Endothelial cell of umbilical vein (primary cell): ENCODE results near the gene RABGAP1. TPM values are rescaled to one million over a fixed set of nuclear protein-coding genes. Genes with fewer than 3 reads are reported as not detected.

Experiments used
- BruUV-seq: library from RNA; stranded (reverse); fragments of 400-500 nt; replicated peaks from 2 replicates; lab custom pipeline; 2021; lab: Mats Ljungman, UMichigan
- CTCF ChIA-PET: fragments of 300-600, 350-600 bp; sonication (Branson Sonifier 250); formaldehyde crosslinking; loops from one replicate; lab custom pipeline; 2021; ENCODE audit warnings: antibody characterized with exemption, inconsistent platforms; lab: Charles Lee
- POLR2A ChIA-PET: fragments of 300-600, 350-600 bp; sonication (Branson Sonifier 250); formaldehyde crosslinking; loops from one replicate; lab custom pipeline; 2021; ENCODE audit warnings: antibody characterized with exemption, inconsistent platforms; lab: Charles Lee
- DNase-seq: peaks from one replicate; pipeline ENCODE4 v3.0.0-alpha.2; 2011; ENCODE audit warnings: low read depth, low spot score
- FAIRE-seq: peaks from 2 replicates; lab custom pipeline; 2011; peaks lifted over from hg19 to GRCh38; lab: Jason Lieb, UNC
- H2AFZ ChIP-seq: 2 replicates; pipeline ENCODE4 v1.6.0; 2012; ENCODE audit warnings: low read depth, low read length, control low read depth, inconsistent platforms
- H3K27ac ChIP-seq: 2 replicates; pipeline ENCODE4 v1.5.1; 2011; ENCODE audit warnings: low read depth, mild to moderate bottlenecking, control low read depth, low read length, moderate library complexity; ENCODE audit not compliant: insufficient read depth
- H3K27me3 ChIP-seq, 2 experiments: 2 replicates each; pipeline versions ENCODE4 v1.6.0 to v1.6.1; 2011; ENCODE audit warnings: low read length in 2 of 2, mixed read lengths in 1 of 2; ENCODE audit not compliant: control insufficient read depth in 2 of 2, insufficient read depth in 2 of 2
- H3K36me3 ChIP-seq, 2 experiments: 2 replicates in 1 of 2; 3 replicates in 1 of 2; pipeline ENCODE4 v1.5.1; 2011; ENCODE audit warnings: low read length in 2 of 2, mild to moderate bottlenecking in 1 of 2, moderate library complexity in 1 of 2; ENCODE audit not compliant: control insufficient read depth in 2 of 2, insufficient read depth in 2 of 2; ENCODE audit errors: extremely low read depth in 1 of 2
- H3K4me1 ChIP-seq: 3 replicates; pipeline ENCODE4 v1.5.1; 2011; ENCODE audit warnings: mild to moderate bottlenecking, low read length; ENCODE audit not compliant: control insufficient read depth, insufficient read depth; ENCODE audit errors: extremely low read depth
- H3K4me2 ChIP-seq: 2 replicates; pipeline ENCODE4 v1.6.1; 2011; ENCODE audit warnings: low read length, control low read depth, mixed read lengths; ENCODE audit not compliant: insufficient read depth
- H3K4me3 ChIP-seq, 3 experiments: fragments of 200-600 bp in 1 of 3; sonication (generic), shearing (Covaris generic) in 1 of 3; replicated peaks in 1 of 3; 2 replicates each; pipeline ENCODE4 v1.5.1; 2011 to 2016; ENCODE audit warnings: control low read depth in 3 of 3, low read length in 3 of 3, mild to moderate bottlenecking in 2 of 3, inconsistent platforms in 1 of 3, low read depth in 1 of 3, moderate library complexity in 1 of 3; ENCODE audit not compliant: insufficient read depth in 1 of 3
- H3K79me2 ChIP-seq: 2 replicates; pipeline ENCODE4 v1.6.0; 2012; ENCODE audit warnings: low read length, inconsistent platforms; ENCODE audit not compliant: control insufficient read depth, insufficient read depth
- H3K9ac ChIP-seq: replicated peaks from 2 replicates; pipeline ENCODE3; 2011; ENCODE audit warnings: low read length, control low read depth; ENCODE audit not compliant: insufficient read depth; ENCODE audit errors: extremely low read depth
- H3K9me1 ChIP-seq: replicated peaks from 3 replicates; pipeline ENCODE4 v1.6.0; 2011; ENCODE audit warnings: mild to moderate bottlenecking, low read length; ENCODE audit not compliant: control insufficient read depth, insufficient read depth; ENCODE audit errors: extremely low read depth
- H3K9me3 ChIP-seq: replicated peaks from 2 replicates; pipeline ENCODE4 v1.5.1; 2012; ENCODE audit warnings: low read length, inconsistent platforms; ENCODE audit not compliant: control insufficient read depth, insufficient read depth
- H4K20me1 ChIP-seq: replicated peaks from 2 replicates; pipeline ENCODE3; 2011; ENCODE audit warnings: mild to moderate bottlenecking, low read length; ENCODE audit not compliant: control insufficient read depth, insufficient read depth; ENCODE audit errors: extremely low read depth
- EZH2 ChIP-seq: IDR thresholded peaks from 2 replicates; pipeline ENCODE4 v1.6.1; 2012; ENCODE audit warnings: borderline replicate concordance, low read depth, mild to moderate bottlenecking, moderate library complexity, low read length, inconsistent platforms; ENCODE audit not compliant: severe bottlenecking
- FOS ChIP-seq: IDR thresholded peaks from 2 replicates; pipeline ENCODE4 v1.6.1; 2011; ENCODE audit warnings: mild to moderate bottlenecking, low read length, moderate library complexity, borderline replicate concordance; ENCODE audit not compliant: insufficient read depth
- GATA2 ChIP-seq: IDR thresholded peaks from 2 replicates; pipeline ENCODE4 v1.7.0; 2011; ENCODE audit warnings: low read depth, mild to moderate bottlenecking, moderate library complexity, mixed read lengths, low read length; ENCODE audit not compliant: insufficient read length, insufficient read depth
- JUN ChIP-seq: IDR thresholded peaks from 2 replicates; pipeline ENCODE4 v1.6.1; 2011; ENCODE audit warnings: borderline replicate concordance, low read depth; ENCODE audit not compliant: insufficient read length, insufficient read depth
- MYC ChIP-seq: IDR thresholded peaks from one replicate; pipeline ENCODE4 v1.6.1; 2011; ENCODE audit warnings: mild to moderate bottlenecking, low read depth, low read length
- POLR2A ChIP-seq: IDR thresholded peaks from 2 replicates; pipeline ENCODE4 v1.6.1; 2012; ENCODE audit warnings: low read depth, mild to moderate bottlenecking, control low read depth, low read length
- POLR2AphosphoS5 ChIP-seq: IDR thresholded peaks from 2 replicates; pipeline ENCODE4 v1.6.1; 2012; ENCODE audit warnings: low read depth, mild to moderate bottlenecking, control low read depth, low read length, moderate library complexity; ENCODE audit not compliant: insufficient read depth
- dilution Hi-C: fragments of 300-500 bp; cut with MboI; formaldehyde crosslinking; loops from one replicate; pipeline ENCODE4 v1.15.0; 2019; ENCODE audit warnings: low sequenced_read_pairs; ENCODE audit not compliant: extremely low pct_ligation_motif_present
- intact Hi-C: fragments of 100-400 bp; cut with micrococcal nuclease; formaldehyde crosslinking; loops from one replicate; pipeline ENCODE4 v1.10.0; 2022
- polyA plus RNA-seq, 4 experiments: library from polyadenylated mRNA; depleted of rRNA in 3 of 4; stranded (reverse) in 3 of 4; unstranded in 1 of 4; fragments of >200 nt; gene quantifications; 2 replicates each; pipeline versions ENCODE4 v1.2.1 to v1.2.3, GENCODE V29; 2011 to 2012; ENCODE audit warnings: missing spikeins in 1 of 4
- total RNA-seq: library from RNA; stranded (reverse); gene quantifications from 2 replicates; pipeline ENCODE4 v1.2.3, GENCODE V29; 2021
- TF ChIP-seq, protein P1 (sequence below), 2 donors: IDR thresholded peaks; 1 replicate in 1 of 2; 2 replicates in 1 of 2; pipeline ENCODE4 v1.5.1; 2011; ENCODE audit warnings: low read length in 2 of 2, mild to moderate bottlenecking in 2 of 2, moderate library complexity in 2 of 2, control low read depth in 1 of 2, inconsistent platforms in 1 of 2, low read depth in 1 of 2; ENCODE audit not compliant: insufficient read depth in 1 of 2; ENCODE audit errors: extremely low read depth in 1 of 2
- TF ChIP-seq, protein P2 (sequence below): IDR thresholded peaks from 2 replicates; pipeline ENCODE4 v1.6.1; 2011; ENCODE audit not compliant: insufficient read depth, insufficient read length

Gene RABGAP1
- total and polyA plus RNA-seq, 2 donors (not counting 3 experiments of a cell fraction or from before 2014, with no cell fraction given): 19.0 to 53.6 TPM

DNA sequence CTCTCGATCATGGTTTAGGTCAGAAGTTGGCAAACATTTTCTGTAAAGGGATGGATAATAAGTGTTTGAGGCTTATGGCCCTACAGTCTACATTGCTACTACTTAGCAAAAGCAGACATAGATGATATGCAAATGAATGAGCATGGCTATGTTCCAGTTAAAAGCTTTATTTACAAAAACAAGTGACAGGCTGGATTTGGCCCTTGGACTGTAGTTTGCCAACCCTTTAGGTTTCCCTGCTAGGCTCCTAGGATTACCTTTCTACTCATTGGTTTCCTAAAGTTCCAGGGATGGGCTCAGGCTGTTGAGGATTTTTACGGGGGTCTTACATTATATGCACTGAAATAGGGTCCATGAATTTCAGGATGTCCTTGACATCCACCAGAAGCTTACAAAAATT, 150.1 kb downstream of the RABGAP1 start:
- Histone ChIP-seq H3K79me2 (no peaks in the 10 kb centered on the region), H3K27me3 (no peaks in the 10 kb centered on the region), H3K27ac (no peak overlapping the region), H3K36me3 (peaks cover 7 to 21% of the 10 kb centered on the region in 2 experiments), H3K9ac (no peak overlapping the region), H3K4me3 (no peak overlapping the region), H3K4me2 (no peak overlapping the region), H4K20me1 (no peaks in the 10 kb centered on the region), H3K9me1 (no peaks in the 10 kb centered on the region), H3K9me3 (no peaks in the 10 kb centered on the region), H3K4me1 (no peaks in the 10 kb centered on the region), H2AFZ (no peak overlapping the region)
- dilution Hi-C loops (no loop called here), intact Hi-C loops (no loop called here)
- no peak for DNase-seq
- ChIA-PET POLR2A (no interaction called here), CTCF (interaction anchor here (0.6 to 4.3 kb wide), 4 partner anchors 10 to 259 kb away, joined by 3 to 31 read pairs (median 8); no protein-coding TSS in a partner anchor)
- FAIRE-seq: no peak
- TF ChIP-seq FOS (no peak), POLR2A (no peak), EZH2 (no peak), JUN (no peak), POLR2AphosphoS5 (no peak), MYC (no peak), GATA2 (no peak)
- TF ChIP-seq, protein P1, sequence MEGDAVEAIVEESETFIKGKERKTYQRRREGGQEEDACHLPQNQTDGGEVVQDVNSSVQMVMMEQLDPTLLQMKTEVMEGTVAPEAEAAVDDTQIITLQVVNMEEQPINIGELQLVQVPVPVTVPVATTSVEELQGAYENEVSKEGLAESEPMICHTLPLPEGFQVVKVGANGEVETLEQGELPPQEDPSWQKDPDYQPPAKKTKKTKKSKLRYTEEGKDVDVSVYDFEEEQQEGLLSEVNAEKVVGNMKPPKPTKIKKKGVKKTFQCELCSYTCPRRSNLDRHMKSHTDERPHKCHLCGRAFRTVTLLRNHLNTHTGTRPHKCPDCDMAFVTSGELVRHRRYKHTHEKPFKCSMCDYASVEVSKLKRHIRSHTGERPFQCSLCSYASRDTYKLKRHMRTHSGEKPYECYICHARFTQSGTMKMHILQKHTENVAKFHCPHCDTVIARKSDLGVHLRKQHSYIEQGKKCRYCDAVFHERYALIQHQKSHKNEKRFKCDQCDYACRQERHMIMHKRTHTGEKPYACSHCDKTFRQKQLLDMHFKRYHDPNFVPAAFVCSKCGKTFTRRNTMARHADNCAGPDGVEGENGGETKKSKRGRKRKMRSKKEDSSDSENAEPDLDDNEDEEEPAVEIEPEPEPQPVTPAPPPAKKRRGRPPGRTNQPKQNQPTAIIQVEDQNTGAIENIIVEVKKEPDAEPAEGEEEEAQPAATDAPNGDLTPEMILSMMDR (IDR thresholded peaks at IDR 0.05; ENCODE audit: extremely low read depth in 1 of 2, insufficient read depth in 1 of 2, low read depth in 1 of 2, low read length in 2 of 2): no peak
- TF ChIP-seq, protein P2, sequence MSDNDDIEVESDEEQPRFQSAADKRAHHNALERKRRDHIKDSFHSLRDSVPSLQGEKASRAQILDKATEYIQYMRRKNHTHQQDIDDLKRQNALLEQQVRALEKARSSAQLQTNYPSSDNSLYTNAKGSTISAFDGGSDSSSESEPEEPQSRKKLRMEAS: no peak
- no TSS peak for BruUV-seq
